DOHH2 (cell line): ENCODE measurements around the gene RNF141.

Source experiments
- EZH2phosphoT487 ChIP-seq: fragments of 200-600 bp; sonication (generic); IDR thresholded peaks from 2 replicates; pipeline ENCODE4 v1.6.1; 2017; ENCODE audit warnings: borderline replicate concordance, mild to moderate bottlenecking, antibody characterized with exemption, low read length, moderate library complexity, mixed read lengths
- TF ChIP-seq, protein P1 (sequence below): fragments of 200-600 bp; sonication (generic); IDR thresholded peaks from one replicate; pipeline ENCODE4 v1.5.1; 2014; ENCODE audit warnings: antibody characterized with exemption, mild to moderate bottlenecking, low read depth, low read length; ENCODE audit not compliant: poor library complexity, severe bottlenecking

DNA sequence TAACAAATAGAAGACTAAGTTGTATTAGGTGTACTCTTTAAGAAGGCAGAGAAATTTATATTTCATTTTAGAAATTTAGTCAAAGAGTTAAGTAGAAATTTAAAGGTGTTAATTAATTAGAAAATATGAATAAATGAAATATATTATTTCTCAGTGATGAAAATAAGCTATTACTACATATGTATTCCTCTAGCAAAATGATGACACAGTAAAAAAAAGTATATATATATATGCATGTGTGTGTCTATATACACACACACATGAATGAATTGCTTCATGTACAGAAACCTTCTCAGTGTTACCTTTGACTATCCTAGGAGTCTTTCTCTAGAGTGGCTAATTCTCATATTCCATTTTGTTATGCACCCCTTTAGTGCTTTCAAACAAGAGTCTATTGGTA, 7.7 kb downstream of the RNF141 start:
- TF ChIP-seq, protein P1, sequence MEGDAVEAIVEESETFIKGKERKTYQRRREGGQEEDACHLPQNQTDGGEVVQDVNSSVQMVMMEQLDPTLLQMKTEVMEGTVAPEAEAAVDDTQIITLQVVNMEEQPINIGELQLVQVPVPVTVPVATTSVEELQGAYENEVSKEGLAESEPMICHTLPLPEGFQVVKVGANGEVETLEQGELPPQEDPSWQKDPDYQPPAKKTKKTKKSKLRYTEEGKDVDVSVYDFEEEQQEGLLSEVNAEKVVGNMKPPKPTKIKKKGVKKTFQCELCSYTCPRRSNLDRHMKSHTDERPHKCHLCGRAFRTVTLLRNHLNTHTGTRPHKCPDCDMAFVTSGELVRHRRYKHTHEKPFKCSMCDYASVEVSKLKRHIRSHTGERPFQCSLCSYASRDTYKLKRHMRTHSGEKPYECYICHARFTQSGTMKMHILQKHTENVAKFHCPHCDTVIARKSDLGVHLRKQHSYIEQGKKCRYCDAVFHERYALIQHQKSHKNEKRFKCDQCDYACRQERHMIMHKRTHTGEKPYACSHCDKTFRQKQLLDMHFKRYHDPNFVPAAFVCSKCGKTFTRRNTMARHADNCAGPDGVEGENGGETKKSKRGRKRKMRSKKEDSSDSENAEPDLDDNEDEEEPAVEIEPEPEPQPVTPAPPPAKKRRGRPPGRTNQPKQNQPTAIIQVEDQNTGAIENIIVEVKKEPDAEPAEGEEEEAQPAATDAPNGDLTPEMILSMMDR, result no peak
- no peak for TF ChIP-seq EZH2phosphoT487
